Calu3 (cell line): ENCODE results near the gene TEX264. TPM values are rescaled to one million over a fixed set of nuclear protein-coding genes. Genes with fewer than 3 reads are reported as not detected.

Experiments
- Bru-seq: library from RNA; stranded (reverse); fragments of 400-500 nt; gene quantifications from one replicate; lab custom pipeline; 2021; lab: Mats Ljungman, UMichigan
- BruChase-seq, 2 experiments: library from RNA; stranded (reverse); fragments of 400-500 nt; gene quantifications; one replicate each; lab custom pipeline; 2021; lab: Mats Ljungman, UMichigan
- BruUV-seq: library from RNA; stranded (reverse); fragments of 400-500 nt; replicated peaks from 2 replicates; lab custom pipeline; 2021; lab: Mats Ljungman, UMichigan
- CTCF ChIA-PET: fragments of 300-600 bp; sonication (Branson Sonifier 250); formaldehyde crosslinking; loops from one replicate; lab custom pipeline; 2022; ENCODE audit warnings: antibody characterized with exemption; lab: Charles Lee
- DNase-seq: peaks from one replicate; pipeline ENCODE4 v3.0.0; 2022
- H3K27ac Mint-ChIP-seq: one replicate; pipeline ENCODE4 v1.8.0; 2022; ENCODE audit warnings: mixed read lengths; ENCODE audit not compliant: unreplicated experiment
- H3K27me3 Mint-ChIP-seq: one replicate; pipeline ENCODE4 v1.8.0; 2022; ENCODE audit warnings: mixed read lengths; ENCODE audit not compliant: unreplicated experiment
- H3K36me3 Mint-ChIP-seq: one replicate; pipeline ENCODE4 v1.8.0; 2022; ENCODE audit warnings: mild to moderate bottlenecking, moderate library complexity, mixed read lengths; ENCODE audit not compliant: insufficient read depth, unreplicated experiment
- H3K4me1 Mint-ChIP-seq: one replicate; pipeline ENCODE4 v1.8.0; 2022; ENCODE audit warnings: mild to moderate bottlenecking, low read depth, mixed read lengths; ENCODE audit not compliant: unreplicated experiment
- H3K4me3 Mint-ChIP-seq: one replicate; pipeline ENCODE4 v1.8.0; 2022; ENCODE audit warnings: mild to moderate bottlenecking, low read depth, moderate library complexity, mixed read lengths; ENCODE audit not compliant: unreplicated experiment
- H3K9me3 Mint-ChIP-seq: one replicate; pipeline ENCODE4 v1.8.0; 2022; ENCODE audit warnings: low read depth, mixed read lengths; ENCODE audit not compliant: unreplicated experiment
- intact Hi-C: fragments of 100-400 bp; cut with micrococcal nuclease; formaldehyde crosslinking; loops from one replicate; pipeline ENCODE4 v1.10.0; 2022; ENCODE audit not compliant: unreplicated experiment
- long read RNA-seq: library from polyadenylated mRNA; stranded (forward); transcript quantifications from one replicate; pipeline ENCODE4 v2.0.0, GENCODE V29; 2022
- total RNA-seq: library from RNA; stranded (reverse); gene quantifications from 2 replicates; pipeline ENCODE4 v1.2.3, GENCODE V29; 2022
- TF ChIP-seq, protein P1 (sequence below): fragments of 200-600 bp; IDR thresholded peaks from one replicate; pipeline ENCODE4 v1.8.0; 2022; ENCODE audit warnings: antibody characterized with exemption; ENCODE audit not compliant: unreplicated experiment

Gene TEX264, protein sequence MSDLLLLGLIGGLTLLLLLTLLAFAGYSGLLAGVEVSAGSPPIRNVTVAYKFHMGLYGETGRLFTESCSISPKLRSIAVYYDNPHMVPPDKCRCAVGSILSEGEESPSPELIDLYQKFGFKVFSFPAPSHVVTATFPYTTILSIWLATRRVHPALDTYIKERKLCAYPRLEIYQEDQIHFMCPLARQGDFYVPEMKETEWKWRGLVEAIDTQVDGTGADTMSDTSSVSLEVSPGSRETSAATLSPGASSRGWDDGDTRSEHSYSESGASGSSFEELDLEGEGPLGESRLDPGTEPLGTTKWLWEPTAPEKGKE
- 37.0 and 44.9 TPM in 2 replicates for total RNA-seq
- Bru-seq, nascent RNA: percentile 53 among the genes with signal in this experiment
- BruChase-seq, experiment 1, labeled RNA remaining after a 6-hour chase: percentile 54 among the genes with signal in this experiment
- BruChase-seq, experiment 2, labeled RNA remaining after a 2-hour chase: percentile 49 among the genes with signal in this experiment
- long read RNA-seq, transcript TEX264-201 (5 exons, 1,340 nt): major isoform, 66 of 114 reads
- long read RNA-seq, transcript TEX264-213 (4 exons, 800 nt): minor isoform, 11 of 114 reads
- long read RNA-seq, transcript TEX264-215 (6 exons, 1,488 nt): minor isoform, 5 of 114 reads
- long read RNA-seq, partial matches to known transcripts: 3 of 114 reads
- long read RNA-seq, other reads (novel, unspliced or antisense): 21 of 114 reads

DNA sequence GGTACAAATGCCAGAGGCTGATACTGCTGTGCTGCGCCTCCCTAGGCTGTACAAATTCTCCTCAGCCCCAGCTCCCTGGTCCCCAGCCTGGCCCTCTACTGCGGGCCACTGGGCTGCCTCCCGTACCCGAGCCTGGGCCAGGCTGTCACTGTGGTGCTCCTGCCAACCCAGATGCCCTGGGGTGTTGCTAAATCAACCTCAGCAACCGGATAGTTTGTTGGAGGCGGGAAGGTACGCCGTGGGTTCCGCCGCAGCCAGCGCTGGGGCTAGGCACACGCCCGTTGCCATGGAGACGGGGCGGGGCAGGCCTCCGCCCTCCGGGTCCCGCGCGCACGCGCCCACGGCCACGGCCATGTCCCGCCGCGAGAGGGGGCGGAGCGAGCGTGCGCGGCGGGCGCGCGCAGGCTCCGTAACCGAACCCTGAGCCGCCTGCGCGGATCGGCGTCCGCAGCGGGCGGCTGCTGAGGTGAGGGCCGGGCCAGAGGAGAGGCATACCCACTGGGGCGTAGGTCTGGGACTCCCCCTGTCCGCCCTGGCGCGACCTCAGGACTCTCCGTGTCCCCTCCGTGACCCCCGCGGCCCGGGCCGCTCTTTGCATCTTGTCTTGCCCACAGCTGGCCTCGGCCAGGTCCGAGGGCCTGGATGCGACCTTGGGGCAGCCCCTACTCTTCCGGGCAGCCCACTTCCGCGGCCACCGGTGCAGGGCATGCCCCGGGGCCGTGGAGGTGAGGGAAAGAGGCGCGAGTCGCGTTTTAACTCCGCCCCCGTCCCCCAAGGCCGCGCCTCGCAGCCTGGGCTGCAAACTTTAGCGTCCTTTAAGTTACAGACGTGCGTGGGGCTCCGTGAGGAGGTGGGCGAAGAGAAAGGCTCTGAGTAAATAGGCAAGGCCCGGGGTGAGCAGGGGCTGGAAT is at the start of gene TEX264:
TSS of gene TEX264 (plus strand) at position 430 of the 911 bp plus-strand sequence. CDS start 3,053 bp downstream, outside the sequence.
- H3K4me3 Mint-ChIP-seq: peak within 1 kb of the TSS; percentile 97
- no peaks in the 10 kb centered on the region for H3K27me3 Mint-ChIP-seq
- peak; percentile 89 for DNase-seq
- no TSS peak for BruUV-seq
- H3K9me3 Mint-ChIP-seq: no peaks in the 10 kb centered on the region
- CTCF ChIA-PET: interaction anchor here (0.6 to 2.9 kb wide), 5 partner anchors 10 to 171 kb away, joined by 4 to 35 read pairs (median 20); partner anchors contain the start of gene DCAF1
- peak within 1 kb of the TSS; percentile 76 for H3K27ac Mint-ChIP-seq
- intact Hi-C loops: no loop called here
- TF ChIP-seq, protein P1, sequence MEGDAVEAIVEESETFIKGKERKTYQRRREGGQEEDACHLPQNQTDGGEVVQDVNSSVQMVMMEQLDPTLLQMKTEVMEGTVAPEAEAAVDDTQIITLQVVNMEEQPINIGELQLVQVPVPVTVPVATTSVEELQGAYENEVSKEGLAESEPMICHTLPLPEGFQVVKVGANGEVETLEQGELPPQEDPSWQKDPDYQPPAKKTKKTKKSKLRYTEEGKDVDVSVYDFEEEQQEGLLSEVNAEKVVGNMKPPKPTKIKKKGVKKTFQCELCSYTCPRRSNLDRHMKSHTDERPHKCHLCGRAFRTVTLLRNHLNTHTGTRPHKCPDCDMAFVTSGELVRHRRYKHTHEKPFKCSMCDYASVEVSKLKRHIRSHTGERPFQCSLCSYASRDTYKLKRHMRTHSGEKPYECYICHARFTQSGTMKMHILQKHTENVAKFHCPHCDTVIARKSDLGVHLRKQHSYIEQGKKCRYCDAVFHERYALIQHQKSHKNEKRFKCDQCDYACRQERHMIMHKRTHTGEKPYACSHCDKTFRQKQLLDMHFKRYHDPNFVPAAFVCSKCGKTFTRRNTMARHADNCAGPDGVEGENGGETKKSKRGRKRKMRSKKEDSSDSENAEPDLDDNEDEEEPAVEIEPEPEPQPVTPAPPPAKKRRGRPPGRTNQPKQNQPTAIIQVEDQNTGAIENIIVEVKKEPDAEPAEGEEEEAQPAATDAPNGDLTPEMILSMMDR: no peak
- peaks cover 21% of the 10 kb centered on the region for H3K36me3 Mint-ChIP-seq
- peaks cover 26% of the 10 kb centered on the region for H3K4me1 Mint-ChIP-seq

DNA sequence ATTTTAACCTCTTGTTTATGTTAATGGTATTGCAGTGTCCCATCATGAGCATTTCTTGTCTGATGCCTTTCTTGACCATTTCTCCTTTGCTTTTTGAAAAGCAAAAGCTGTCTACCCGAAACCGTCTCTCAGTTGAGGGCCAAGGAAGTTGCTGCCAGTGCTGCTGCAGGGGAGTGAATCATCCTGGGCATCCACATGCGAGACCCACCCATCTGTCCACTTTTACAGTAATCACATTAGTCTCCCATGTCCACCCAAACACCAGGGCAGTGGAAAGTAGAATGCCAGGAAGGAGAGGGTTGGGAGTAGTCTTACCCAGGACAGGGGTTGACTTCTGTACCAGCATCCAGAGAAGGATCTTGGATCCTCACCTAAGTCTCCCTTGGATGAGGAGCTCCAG is 48.6 kb upstream of the TEX264 start:
- CTCF ChIA-PET: interaction anchor here (0.6 kb wide), 1 partner anchor 81 kb away, joined by 10 read pairs; no protein-coding TSS in a partner anchor
- TF ChIP-seq, protein P1: no peak
- Mint-ChIP-seq H3K27ac (no peak overlapping the region), H3K4me3 (no peak overlapping the region), H3K27me3 (no peaks in the 10 kb centered on the region), H3K4me1 (peaks cover 11% of the 10 kb centered on the region), H3K36me3 (peaks cover 4% of the 10 kb centered on the region), H3K9me3 (no peaks in the 10 kb centered on the region)
- DNase-seq: no peak
- intact Hi-C loops: no loop called here
- no TSS peak for BruUV-seq

DNA sequence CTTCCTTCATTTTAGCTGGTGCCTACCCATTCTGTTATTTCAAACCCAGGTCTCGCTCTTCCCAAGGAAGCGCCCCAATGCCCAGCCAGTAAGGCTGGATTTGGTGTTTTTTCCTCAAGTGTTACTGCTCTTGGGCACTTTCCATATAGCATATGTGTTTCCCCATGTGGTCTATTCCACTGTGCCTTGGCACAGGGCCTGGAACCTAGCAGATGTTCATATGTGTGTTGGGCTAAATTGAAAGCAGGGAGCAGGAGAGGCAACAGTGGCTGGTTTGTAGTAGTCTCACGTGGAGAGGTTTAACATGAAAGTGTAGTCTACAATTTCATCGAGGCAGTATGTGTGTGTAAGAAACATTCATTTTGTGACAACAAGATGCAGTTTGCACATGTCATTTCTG is 48.2 kb upstream of the TEX264 start:
- TF ChIP-seq, protein P1: no peak
- intact Hi-C loops: no loop called here
- no peak for DNase-seq
- CTCF ChIA-PET: no interaction called here
- peaks cover 4% of the 10 kb centered on the region for H3K36me3 Mint-ChIP-seq
- no peak overlapping the region for H3K4me3 Mint-ChIP-seq
- BruUV-seq: no TSS peak
- H3K4me1 Mint-ChIP-seq: peaks cover 11% of the 10 kb centered on the region
- no peaks in the 10 kb centered on the region for H3K27me3 Mint-ChIP-seq
- no peak overlapping the region for H3K27ac Mint-ChIP-seq
- H3K9me3 Mint-ChIP-seq: no peaks in the 10 kb centered on the region

DNA sequence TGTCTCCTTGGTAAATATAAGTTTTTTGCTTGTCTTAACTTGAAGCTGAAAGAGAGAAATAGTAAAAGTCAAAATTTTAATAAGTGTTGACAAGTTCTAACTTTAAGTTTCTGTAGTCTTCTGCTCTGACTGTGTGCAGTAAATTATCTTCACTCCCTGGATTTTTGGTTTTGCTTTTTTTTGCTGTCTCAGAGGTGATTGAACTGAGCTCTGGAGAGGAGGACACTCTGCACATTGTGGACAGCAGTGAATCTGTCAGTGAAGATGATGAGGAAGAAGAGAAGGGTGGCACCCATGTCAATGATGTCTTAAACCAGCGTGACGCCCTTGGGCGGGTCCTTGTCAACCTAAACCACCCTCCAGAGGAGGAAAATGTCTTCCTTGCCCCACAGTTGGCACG is 40.5 kb upstream of the TEX264 start:
- intact Hi-C loops: no loop called here
- no peaks in the 10 kb centered on the region for H3K9me3 Mint-ChIP-seq
- H3K36me3 Mint-ChIP-seq: peaks cover 11% of the 10 kb centered on the region
- H3K27me3 Mint-ChIP-seq: no peaks in the 10 kb centered on the region
- TF ChIP-seq, protein P1: no peak
- no TSS peak for BruUV-seq
- no peak overlapping the region for H3K4me3 Mint-ChIP-seq
- H3K27ac Mint-ChIP-seq: no peak overlapping the region
- DNase-seq: no peak
- CTCF ChIA-PET: no interaction called here
- no peaks in the 10 kb centered on the region for H3K4me1 Mint-ChIP-seq
